ENCODE data around the gene MRE11.

GRCh38 chr11:94539420-94539819, 45.8 kb upstream of the MRE11 start:
- TF ChIP-seq CTCF (IDR thresholded peaks at IDR 0.05; ENCODE audit: low read depth, low read length, missing input control): no peak
- TF ChIP-seq MAX (IDR thresholded peaks at IDR 0.05): no peak
- TF ChIP-seq JUND (IDR thresholded peaks at IDR 0.05): no peak
- TF ChIP-seq TAF1 (conservative IDR thresholded peaks at IDR 0.05): no peak
- no peak for TF ChIP-seq HNF4A (conservative IDR thresholded peaks at IDR 0.05)
- no peak for TF ChIP-seq ATF3 (IDR thresholded peaks at IDR 0.05)
- TF ChIP-seq REST (IDR thresholded peaks at IDR 0.05): no peak
- TF ChIP-seq RXRA (IDR thresholded peaks at IDR 0.05): no peak
- TF ChIP-seq FOXA1 (IDR thresholded peaks at IDR 0.05): no peak
- TF ChIP-seq GABPA (IDR thresholded peaks at IDR 0.05 in 1 of 2, conservative IDR thresholded peaks at IDR 0.05 in 1 of 2): no peak
- TF ChIP-seq YY1 (IDR thresholded peaks at IDR 0.05): no peak
- no peak for TF ChIP-seq EGR1 (IDR thresholded peaks at IDR 0.05; ENCODE audit: low read depth in 2 of 2)
- no peak for TF ChIP-seq FOXA2 (IDR thresholded peaks at IDR 0.05)

All from liver (tissue), 3 donors.